GM10266 (cell line): ENCODE measurements around the gene SLC25A40.

Experiments used
- DNase-seq: peaks from one replicate; pipeline ENCODE4 v3.0.0; 2012; ENCODE audit errors: extremely low spot score
- TF ChIP-seq, protein P1 (sequence below): IDR thresholded peaks from 2 replicates; pipeline ENCODE4 v1.5.1; 2012; ENCODE audit warnings: mild to moderate bottlenecking, low read depth; ENCODE audit not compliant: control insufficient read depth, insufficient read depth; ENCODE audit errors: missing control alignments

Gene SLC25A40

DNA sequence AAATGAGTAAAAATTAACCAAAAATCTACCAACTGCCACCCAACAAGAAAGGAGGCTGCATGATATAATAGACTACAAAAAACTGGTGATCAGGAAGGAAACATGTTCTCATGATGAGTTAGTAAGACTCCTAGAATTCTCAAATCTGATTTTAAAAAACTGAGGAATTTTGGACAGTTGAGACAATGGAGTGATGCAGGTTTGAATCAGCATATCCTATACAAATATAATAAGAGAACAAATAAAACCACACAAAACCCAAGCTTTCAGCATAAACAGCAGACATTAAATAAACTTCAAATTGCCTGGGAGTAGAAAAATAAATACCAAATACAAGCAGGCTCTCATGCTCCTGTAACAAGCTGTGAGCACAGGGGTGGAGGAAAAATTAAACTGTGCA is 57.8 kb downstream of the SLC25A40 start:
- no peak for DNase-seq
- TF ChIP-seq, protein P1, sequence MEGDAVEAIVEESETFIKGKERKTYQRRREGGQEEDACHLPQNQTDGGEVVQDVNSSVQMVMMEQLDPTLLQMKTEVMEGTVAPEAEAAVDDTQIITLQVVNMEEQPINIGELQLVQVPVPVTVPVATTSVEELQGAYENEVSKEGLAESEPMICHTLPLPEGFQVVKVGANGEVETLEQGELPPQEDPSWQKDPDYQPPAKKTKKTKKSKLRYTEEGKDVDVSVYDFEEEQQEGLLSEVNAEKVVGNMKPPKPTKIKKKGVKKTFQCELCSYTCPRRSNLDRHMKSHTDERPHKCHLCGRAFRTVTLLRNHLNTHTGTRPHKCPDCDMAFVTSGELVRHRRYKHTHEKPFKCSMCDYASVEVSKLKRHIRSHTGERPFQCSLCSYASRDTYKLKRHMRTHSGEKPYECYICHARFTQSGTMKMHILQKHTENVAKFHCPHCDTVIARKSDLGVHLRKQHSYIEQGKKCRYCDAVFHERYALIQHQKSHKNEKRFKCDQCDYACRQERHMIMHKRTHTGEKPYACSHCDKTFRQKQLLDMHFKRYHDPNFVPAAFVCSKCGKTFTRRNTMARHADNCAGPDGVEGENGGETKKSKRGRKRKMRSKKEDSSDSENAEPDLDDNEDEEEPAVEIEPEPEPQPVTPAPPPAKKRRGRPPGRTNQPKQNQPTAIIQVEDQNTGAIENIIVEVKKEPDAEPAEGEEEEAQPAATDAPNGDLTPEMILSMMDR: no peak

DNA sequence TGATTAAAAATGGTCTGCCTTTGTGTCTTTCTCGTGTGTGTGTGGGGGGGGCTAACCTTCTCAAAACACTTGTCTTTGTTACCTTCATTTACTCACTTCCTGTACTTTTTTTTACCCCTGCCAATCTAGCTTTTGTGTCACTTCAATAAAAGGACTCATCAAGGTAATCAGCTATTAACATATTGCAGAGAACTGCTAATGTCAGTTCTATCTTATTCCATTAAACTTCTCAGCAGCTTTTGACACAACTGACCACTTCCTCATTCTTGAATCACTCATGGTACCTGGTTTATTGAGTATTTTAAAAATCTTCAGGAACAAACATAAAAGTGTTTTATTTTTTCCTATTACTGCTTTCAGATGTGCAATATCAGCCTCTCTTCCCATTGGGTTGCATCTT is 59.8 kb downstream of the SLC25A40 start:
- TF ChIP-seq, protein P1: no peak
- no peak for DNase-seq

DNA sequence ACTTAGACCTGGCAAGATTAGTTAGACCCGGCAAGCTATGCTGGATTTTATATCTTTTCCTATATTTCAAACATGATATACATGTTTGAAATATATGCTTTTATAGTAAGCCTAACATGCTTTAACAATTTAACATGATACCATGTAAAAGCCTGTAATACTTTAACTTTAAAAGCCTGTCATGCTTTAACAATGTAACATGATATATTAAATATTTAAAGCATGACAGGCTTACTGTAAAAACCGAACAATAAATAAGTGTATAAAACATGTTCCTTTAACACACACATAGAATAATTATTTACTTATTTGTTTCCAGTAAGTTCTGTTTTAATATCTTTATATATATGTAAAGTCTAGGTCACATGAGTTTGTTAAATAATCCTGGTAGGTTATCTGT is 65.4 kb downstream of the SLC25A40 start:
- TF ChIP-seq, protein P1: no peak
- no peak for DNase-seq

DNA sequence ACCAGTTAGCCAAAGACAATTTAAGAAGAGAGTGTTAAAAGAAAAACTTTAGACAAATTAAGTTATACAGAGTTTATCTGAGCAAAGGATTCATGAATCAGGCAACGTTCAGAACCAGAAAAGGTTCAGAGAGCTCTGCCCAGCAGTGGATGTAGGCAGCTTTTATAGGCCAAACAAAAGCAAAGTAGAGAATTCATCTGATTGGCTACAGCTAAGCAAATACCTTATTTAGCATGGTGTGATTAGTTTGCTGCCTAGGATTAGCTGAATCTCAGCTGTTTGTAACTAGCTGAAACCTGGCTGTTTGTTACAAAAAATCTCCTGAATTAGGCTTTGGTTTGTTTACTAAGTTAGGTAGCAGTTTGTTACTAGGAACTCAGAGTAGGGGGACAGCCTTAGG is 66.0 kb downstream of the SLC25A40 start:
- TF ChIP-seq, protein P1: no peak
- no peak for DNase-seq

DNA sequence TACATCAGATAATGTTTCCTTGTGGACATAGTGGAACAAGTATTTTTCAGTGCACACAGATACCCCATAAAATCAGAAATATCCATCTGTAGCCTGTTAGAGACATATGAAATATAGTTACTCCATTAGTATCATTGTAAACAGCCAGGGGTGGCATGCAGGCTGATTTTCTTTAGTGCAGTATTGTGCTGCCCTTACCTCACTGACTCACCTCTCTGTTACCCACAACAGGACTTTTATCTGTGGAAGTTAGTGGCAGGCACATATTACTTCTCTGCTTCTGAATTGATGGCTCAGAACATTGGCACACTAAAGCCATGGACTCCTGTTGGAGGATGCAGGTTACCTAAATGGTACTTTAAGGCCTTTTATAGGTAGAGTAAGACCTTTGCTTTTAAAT is 70.0 kb downstream of the SLC25A40 start:
- DNase-seq: no peak
- TF ChIP-seq, protein P1: no peak

DNA sequence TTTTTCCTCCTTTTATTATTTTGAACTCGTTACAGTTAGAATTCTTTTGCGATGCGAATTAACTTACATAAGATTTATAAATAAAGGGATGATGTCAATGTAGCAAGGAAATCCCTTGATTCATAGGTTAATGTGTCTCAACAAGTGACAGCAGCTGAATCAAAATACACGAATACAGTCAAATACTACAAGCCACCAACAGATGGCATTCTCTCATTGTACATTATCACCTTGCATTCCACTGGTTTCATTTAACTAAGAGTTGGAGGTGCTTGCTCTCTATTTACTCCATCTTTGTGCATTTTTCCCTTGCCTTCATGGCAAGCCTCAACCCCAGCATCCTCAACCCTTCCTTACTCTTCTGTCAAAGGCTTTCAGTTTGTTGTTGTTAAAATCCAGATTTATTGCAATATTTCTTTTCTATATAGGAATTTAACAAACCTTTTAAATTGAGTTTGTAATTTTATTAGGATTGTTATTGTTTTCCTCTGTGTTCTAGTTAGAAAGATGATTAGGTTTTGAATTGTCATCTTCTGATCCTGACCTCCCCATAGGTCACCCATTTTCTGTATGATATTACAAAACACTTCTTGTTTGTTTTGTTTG is 78.3 kb downstream of the SLC25A40 start:
- peak; percentile 50 for DNase-seq

DNA sequence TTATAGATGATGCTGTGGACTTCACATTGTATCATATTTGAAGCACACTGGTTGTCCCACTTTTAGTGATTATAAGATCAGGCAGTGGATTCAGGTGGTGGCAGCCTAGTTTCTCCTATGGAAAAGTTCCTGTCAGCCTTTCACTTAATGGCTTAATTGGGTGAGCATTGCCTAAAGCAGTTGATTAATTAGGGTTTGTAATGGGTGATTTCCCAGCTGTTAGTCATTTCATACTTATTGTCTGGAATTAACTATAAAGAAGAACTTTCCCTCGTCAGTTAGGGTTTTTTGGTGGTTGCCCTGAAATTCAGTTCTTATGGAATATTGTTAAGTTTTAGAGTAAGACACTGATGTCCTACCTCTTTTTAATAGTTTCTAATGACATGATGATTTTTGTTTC is 78.8 kb downstream of the SLC25A40 start:
- DNase-seq: no peak
- TF ChIP-seq, protein P1: no peak

More for the DNA sequence above, 78.3 kb downstream of the SLC25A40 start:
- TF ChIP-seq, protein P1: peak; percentile 63
